ENCODE measurements around the gene PLPPR3.

The PLPPR3 gene

GRCh38 chr19:807627-808422 is 13.9 kb downstream of the PLPPR3 start:
- DNase-seq = no peak

GRCh38 chr19:806815-807421 is 14.8 kb downstream of the PLPPR3 start:
- no peak for DNase-seq

GRCh38 chr19:805600-806550 is 15.9 kb downstream of the PLPPR3 start:
- DNase-seq = no peak

- no peak for DNase-seq
Observed at GRCh38 chr19:805166-805551, 16.6 kb downstream of the PLPPR3 start.

- DNase-seq = no peak
Observed at GRCh38 chr19:804419-805165, 17.2 kb downstream of the PLPPR3 start.

- DNase-seq = no peak
Observed at GRCh38 chr19:803686-804418, 17.9 kb downstream of the PLPPR3 start.

- DNase-seq = no peak
Observed at GRCh38 chr19:803099-803561, 18.6 kb downstream of the PLPPR3 start.

GRCh38 chr19:802498-803098 is 19.2 kb downstream of the PLPPR3 start:
- no peak for DNase-seq

GRCh38 chr19:801861-802497 is 19.8 kb downstream of the PLPPR3 start:
- no peak for DNase-seq

GRCh38 chr19:801030-801860 is 20.5 kb downstream of the PLPPR3 start:
- no peak for DNase-seq

GRCh38 chr19:800360-801029 is 21.3 kb downstream of the PLPPR3 start:
- no peak for DNase-seq

GRCh38 chr19:799076-799881 is 22.5 kb downstream of the PLPPR3 start:
- no peak for DNase-seq

- DNase-seq = no peak
Observed at GRCh38 chr19:798415-799075, 23.2 kb downstream of the PLPPR3 start.

- peak; percentile 92 for DNase-seq
Observed at GRCh38 chr19:797528-798414, 24.0 kb downstream of the PLPPR3 start.

- DNase-seq = peak; percentile 100
Observed at GRCh38 chr19:796692-797527, 24.8 kb downstream of the PLPPR3 start, which contains the start of gene PTBP1. Gene PTBP1, plus strand, starts transcription at chr19:797452. Its CDS starts 46 bp downstream, at chr19:797498.

Data from activated CD4-positive, alpha-beta T cell treated with anti-CD3 and anti-CD28 coated beads, Interleukin-2, amount 50 U/mL, for 16 hours (primary cell).